Measurements from ENCODE around the gene ART1.

ART1 gene

DNA sequence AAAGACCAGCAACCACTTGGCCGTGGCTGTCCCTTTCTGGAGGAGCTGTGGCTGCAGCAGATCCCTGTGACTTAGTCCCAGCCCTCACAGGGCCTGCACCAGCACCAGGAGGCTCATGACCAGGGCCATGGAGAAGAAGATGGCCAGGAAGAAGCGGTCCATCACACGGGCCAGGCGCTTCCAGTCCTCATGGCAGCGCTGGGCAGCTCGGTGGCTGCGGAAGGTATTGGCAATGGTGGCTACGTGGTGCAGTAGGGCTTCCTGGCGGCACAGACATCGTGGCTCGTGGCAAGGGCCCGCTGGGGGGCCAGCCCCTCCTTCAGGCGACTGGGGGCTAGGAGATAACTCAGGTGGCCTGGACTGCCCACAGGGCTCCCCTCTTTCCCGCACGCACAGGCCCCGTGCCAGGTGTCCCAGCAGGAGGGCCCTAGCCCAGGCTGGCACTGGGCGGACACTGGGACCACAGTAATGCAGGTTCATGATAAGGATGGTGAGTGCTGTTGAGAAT is 21.1 kb downstream of the ART1 start:
- no peak for DNase-seq (ENCODE audit: low spot score)

DNA sequence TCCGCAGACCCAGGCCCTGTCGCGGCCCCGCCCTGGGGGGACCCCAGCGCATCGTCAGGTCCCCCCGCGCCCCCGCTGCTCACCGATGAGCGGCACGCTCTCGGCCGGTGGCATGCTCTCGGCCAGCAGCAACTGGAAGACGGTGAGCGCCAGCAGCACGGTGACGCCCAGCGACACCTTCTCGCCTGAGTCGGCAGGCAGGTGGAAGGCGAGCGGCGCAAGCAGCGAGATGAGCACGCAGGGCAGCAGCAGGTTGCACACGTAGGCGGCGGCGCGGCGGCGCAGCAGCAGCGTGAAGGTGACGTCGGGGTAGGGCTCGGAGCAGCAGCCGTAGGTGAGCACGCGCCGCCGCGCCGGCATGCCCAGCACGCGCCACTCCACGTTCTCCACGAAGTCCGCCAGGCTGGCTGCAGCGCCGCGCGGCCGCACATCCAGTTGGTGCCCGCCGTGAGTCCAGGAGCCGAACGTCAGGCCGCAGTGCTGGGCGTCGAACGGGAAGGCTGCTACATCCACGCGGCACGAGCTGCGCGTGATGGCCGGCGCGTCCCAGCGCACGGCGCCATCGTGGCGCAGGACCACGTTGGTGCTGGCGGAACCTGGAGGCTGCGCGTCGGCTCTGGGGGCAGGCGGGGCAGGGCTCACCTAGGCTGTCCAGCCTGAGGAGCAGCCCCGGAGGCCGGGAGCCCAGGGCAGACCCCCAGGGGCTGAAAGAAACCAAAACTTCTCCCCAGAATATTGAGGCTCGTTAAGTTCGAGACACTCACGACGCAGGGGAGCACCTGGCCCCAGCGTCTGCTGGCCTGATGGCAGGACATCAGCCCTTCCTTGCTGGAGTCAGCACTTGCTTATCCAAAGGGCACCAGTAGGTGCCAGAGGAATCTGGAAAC is 22.5 kb downstream of the ART1 start:
- no peak for DNase-seq (ENCODE audit: low spot score)

DNA sequence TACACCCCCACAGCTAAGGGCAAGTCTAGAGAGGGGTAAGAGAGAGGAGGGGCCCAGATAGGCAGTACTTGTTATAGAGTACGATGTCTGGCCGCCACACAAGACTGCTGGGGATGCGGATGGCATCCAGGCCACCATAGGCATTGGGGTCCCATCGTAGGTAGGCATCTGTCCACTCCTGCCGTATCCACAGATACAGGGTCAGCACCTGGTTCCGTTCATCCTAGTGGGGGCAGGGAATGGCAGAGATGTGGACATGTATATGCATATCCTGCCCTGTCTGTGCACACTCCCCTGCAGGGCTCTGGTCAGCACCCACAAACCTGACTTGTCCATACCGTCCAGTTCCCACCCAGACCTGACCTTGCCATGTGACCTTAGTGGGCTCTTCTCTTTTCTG is 24.2 kb downstream of the ART1 start:
- DNase-seq (ENCODE audit: low spot score), result no peak

DNA sequence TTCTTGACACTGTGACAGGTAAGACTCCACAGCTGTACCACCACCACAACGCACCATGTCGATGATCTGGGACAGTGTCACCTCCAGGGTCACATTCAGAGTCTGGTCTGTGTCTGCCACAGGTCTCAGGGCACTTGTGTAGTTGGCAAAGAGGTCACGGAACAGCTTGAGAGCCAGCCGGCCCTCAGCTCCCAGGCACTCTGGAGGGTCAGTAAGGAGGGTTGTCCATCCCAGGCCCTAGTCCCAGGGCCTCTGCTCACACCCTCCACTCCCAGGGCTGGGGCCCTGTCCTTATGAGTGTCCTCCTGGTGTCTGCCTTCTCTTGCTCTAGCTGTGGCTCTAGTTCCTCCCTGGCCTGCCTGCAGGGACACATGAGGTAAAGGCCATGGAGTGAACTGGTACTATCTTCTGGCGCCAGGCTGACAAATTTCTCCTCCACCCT is 24.8 kb downstream of the ART1 start:
- DNase-seq (ENCODE audit: low spot score), result no peak

GRCh38 chr11:3671334-3672254 is 26.7 kb downstream of the ART1 start, which contains the start of gene CHRNA10:
TSS of gene CHRNA10 (minus strand) at chr11:3671384. CDS start at chr11:3671312, 72 bp downstream.
- no peak for DNase-seq (ENCODE audit: low spot score)

DNA sequence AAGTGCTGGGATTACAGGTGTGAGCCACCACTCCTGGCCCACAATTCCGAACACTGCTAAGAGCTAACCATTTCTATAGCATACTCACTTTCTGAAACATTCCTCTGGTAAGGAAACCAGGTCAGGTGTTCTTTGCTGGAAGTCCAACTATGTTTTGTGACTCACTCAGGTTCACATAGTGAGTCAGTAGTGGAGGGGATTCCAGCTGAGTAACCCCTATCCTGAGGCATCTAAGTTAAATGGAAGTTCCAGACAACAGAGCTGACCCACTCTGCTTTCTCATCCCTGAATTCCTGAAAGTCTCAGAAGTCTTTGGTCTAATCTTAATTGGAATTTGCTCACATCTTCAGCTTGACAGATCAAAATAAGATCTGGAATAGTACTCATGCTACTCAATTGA is 29.3 kb downstream of the ART1 start:
- DNase-seq (ENCODE audit: low spot score), result no peak

DNA sequence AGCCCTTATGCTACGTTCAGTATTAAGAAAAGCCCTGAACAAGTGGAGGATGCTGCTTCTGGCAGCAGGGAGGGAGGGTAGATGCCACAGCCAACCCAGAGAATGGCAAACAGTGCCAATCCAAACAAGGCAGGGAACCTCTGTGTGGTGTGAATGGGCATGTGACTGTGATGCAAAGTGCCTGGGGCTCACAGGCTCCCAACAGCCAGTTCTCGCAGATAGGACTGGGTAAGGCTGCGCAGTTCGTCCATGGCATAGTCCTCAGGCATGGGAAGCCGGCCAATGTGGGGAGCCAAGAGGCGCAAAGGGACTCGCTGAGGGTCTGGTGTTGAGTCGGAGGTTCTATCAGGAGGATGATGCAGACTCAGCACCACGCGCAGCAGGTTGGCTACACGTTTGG is 31.0 kb downstream of the ART1 start:
- no peak for DNase-seq (ENCODE audit: low spot score)

- no peak for DNase-seq (ENCODE audit: low spot score)
Measured at GRCh38 chr11:3679077-3679476, 34.1 kb downstream of the ART1 start.

- DNase-seq (ENCODE audit: low spot score), result no peak
Measured at GRCh38 chr11:3683039-3683438, 38.1 kb downstream of the ART1 start.

DNA sequence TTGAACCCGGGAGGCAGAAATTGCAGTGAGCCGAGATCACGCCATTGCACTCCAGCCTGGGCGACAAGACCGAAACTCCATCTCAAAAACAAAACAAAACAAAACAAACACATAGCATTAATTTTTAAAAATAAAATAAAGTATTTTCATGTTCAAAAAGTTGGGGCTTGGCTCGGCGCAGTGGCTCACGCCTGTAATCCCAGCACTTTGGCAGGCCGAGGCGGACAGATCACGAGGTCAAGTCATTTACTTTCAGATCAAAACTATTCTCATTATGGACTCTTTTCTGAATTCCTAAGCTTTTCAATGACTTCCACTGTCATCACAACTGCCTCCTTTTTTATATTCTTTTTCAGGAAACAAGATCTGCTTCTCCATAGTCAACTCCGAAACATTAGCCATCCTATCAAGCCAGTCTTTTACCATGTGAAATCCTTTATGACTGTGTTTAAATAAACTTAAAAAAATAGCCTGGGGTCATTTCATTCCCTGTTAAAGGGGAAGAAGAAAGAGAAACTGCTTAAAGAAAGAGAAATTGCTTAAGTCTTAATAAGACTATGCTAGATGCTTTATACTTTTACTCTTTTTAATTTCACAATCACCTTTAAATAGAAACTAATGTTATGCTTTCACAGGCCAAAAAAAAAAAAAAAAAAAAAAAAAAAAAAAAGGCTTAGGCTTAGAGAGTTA is 39.3 kb downstream of the ART1 start:
- no peak for DNase-seq (ENCODE audit: low spot score)

GRCh38 chr11:3684819-3685172 is 39.9 kb downstream of the ART1 start:
- DNase-seq (ENCODE audit: low spot score), result no peak

GRCh38 chr11:3685923-3686322 is 41.0 kb downstream of the ART1 start:
- DNase-seq (ENCODE audit: low spot score), result no peak

DNA sequence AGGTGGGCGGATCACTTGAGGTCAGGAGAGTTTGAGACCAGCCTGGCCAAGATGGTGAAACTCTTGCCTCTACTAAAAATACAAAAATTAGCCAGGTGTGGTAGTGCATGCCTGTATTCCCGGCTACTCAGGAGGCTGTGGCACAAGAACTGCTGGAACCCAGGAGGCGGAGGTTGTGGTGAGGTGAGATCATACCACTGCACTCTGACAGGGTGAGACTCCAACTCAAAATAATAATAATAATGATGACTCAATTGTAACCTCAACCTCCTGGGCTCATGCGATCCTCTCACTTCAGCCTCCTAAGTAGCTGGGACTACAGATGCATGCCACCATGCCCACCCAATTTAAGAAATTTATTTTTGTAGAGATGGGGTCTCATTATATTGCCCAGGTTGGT is 41.8 kb downstream of the ART1 start:
- DNase-seq (ENCODE audit: low spot score), result no peak

GRCh38 chr11:3700410-3700809 is 55.5 kb downstream of the ART1 start:
- no peak for DNase-seq (ENCODE audit: low spot score)

DNA sequence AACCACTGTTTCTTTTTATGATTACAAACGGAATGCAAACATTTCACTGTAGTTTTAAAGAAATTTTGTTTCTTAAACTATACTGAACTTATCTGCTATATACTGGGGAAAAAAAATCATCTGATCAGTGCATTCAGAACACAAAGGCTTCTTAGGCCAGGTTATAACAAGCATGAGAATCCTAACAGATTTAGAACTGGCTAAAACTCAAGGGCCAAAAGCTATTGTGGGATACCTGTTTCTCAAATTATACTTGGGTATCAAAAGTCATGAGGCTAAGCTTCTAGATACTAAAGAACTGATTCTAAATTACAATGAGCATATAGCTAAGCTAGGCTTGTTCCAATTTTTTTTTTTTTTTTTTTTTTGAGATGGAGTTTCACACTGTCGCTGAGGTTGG is 56.0 kb downstream of the ART1 start:
- no peak for DNase-seq (ENCODE audit: low spot score)

DNA sequence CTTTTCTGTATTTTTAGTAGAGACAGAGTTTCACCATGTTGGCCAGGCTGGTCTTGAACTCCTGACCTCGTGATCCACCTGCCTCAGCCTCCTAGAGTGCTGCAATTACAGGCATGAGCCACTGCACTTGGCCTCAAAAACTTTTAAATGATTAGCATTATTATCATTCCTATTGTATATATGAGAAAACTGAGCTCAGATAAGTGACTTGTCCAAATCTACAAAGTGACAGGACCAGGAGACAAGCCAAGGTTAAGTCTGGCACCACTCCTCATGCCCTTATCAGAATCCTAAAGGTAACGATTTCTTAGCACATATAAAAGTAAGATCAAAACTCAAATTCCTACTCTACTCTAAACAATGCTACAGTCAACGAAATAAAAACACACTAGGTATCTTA is 58.5 kb downstream of the ART1 start:
- DNase-seq (ENCODE audit: low spot score), result no peak

DNA sequence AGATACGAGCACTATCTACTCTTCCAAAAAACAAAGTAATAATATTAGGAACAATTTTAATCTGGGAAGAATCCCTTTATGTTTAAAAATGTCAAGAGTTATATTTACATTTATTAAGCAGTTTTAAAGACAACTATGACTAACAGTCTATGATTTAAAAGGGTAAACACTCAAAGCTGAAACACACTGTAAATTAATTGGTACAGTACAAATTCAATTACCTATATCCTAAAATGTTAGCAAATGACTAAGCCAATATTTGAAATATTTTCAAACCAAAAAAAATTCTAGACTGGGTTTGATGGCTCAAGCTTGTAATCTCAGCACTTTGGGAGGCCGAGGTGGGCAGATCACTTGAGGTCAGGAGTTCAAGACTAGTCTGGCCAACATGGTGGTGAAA is 62.2 kb downstream of the ART1 start:
- no peak for DNase-seq (ENCODE audit: low spot score)

DNA sequence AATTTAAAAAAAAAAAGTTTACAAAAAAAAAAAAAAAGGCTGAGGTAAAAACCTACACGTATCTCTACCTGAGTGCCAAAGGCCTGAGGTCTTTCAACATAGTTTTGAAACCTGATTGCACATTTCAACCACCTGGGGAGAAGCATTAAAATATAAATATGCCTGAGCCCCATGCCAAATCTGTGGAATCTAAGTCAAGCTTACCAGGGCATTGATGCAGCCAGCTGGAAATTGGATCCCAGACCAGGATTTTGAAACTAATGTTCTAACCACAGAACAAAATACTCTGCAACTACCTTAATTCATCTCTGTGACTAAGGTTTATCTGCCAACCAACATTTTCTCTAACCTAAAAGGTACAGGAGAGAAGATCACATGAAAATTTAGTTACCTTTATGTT is 65.0 kb downstream of the ART1 start:
- no peak for DNase-seq (ENCODE audit: low spot score)

DNA sequence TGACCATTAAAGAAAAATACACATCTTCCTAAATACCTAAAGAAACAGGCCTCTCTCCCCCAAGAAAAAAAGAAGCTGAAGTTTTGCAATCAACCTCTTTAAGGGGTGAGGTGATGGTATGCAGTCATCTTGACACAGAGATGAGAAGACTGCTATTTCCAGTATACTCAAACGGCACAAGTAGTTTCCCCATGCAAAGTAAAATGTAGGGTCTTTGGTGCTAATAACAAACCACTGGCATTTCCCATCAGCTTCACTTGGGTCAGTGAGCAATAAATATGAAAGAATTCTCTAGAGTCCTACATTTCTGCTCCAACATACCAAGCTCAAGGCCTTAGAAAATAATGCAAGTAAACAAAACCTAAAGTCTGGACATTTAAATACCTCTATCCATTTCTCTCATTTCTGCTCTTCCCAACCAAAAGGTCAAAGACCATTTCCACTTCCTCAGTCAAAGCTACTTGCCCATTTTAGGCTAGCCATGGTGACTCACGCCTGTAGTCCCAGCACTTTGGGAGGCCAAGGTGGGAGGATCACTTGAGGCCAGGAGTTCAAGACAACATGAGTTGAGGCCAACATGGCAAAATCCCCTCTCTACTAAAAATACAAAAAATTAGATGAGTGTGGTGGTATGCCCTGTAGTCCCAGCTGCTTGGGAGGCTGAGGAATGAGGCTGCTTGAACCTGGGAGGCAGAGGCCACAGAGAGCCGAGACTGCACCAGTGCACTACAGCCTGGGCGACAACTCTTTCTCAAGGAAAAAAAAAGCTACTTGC is 65.7 kb downstream of the ART1 start:
- DNase-seq (ENCODE audit: low spot score), result no peak

GRCh38 chr11:3712274-3712673 is 67.3 kb downstream of the ART1 start:
- no peak for DNase-seq (ENCODE audit: low spot score)

Data from germinal center (tissue), 1 donor.